GM19023 (cell line): ENCODE results near the gene CORO2B.
"Not testable (repeated sequence)": the region's sequence is repeated elsewhere in the genome, so short reads cannot be mapped to it uniquely, and the experiment has no call there.

ENCODE experiments used
- ATAC-seq: cut with Tn5 transposase; IDR thresholded peaks from one replicate; pipeline ENCODE4 v1.9.1; 2021; ENCODE audit warnings: mild to moderate bottlenecking, moderate library complexity; ENCODE audit not compliant: unreplicated experiment

The CORO2B gene

DNA sequence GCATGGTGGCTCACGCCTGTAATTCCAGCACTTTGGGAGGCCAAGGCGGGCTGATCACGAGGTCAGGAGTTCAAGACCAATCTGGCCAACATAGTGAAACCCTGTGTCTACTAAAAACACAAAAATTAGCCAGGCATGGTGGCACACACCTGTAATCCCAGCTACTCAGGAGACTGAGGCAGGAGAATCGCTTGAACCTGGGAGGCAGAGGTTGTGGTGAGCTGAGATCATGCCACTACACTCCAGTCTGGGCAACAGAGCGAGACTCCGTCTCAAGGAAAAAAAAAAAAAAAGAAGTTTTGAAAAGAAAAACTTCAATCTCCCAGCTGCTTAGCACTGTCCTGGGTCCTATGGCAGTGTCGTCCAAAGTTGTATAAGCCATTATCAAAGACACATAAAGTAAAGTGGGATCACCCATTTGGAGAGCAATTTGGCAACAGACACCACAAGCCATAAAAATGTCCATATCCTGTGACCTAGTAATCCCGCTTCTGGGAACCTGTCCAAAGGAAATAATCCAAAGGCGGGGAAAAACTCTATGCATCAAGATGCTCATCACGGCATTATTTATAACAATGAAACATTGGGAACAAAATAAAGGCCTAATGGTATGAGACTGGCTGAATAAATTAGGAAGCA is 26.2 kb downstream of the CORO2B start:
- ATAC-seq: not testable (repeated sequence)

DNA sequence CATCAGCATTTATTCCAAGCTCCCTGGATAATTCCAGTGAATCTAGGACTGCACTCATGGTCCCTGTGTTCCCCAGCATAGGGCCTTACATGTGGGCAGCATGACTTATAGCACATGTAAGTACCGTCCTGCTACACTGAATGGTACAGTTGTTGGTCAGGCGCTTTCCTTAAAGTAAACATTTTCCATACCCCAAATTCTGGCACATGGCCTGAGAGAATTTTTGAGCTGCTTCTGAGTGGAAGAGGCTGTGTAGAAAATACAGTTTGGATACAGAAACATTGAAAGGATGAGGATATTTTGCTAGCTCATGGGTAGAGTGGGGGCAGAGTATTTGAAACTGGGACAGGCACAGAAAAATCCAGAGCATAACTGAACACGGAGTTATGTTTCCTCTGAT is 27.6 kb downstream of the CORO2B start:
- no peak for ATAC-seq

GRCh38 chr15:68608206-68608843 is 29.5 kb downstream of the CORO2B start:
- no peak for ATAC-seq

DNA sequence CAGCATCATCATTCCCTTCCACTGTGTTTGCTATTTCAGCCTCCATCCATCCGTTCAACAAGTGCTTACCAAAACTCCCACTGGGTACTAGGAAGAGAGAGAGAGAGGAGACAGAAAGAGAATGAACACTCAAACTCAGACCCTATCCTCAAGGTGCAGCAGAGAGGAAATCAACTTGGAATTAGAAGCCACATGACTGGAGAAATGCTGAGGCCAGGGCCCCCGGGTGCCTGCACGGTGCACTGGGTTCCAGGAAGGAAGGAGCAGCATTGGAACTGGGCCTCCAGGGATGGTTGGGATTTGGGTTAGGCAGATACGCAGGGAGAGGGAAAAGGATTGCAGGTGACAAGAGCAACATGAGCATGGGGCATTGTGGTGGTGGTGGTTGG is 30.0 kb downstream of the CORO2B start:
- no peak for ATAC-seq

DNA sequence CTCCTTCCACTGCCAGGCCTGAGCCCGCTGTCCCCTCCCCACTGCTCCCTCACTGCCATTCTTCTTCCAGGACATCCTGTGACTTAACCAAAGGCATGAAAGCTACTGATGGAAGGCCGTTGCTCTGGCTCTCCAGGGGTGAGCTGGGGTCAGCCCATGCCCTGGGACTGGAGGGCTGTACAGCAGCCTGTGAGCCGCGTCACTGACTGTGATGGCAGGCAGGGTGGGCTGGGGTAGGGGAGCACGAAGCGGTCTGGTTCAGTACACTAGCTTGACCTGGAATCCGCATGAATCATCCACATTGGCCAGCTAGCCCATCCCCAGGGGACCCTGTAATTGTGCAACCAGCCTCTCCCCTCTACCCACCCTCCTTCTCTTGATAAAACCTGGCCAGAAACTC is 30.8 kb downstream of the CORO2B start:
- ATAC-seq: no peak

DNA sequence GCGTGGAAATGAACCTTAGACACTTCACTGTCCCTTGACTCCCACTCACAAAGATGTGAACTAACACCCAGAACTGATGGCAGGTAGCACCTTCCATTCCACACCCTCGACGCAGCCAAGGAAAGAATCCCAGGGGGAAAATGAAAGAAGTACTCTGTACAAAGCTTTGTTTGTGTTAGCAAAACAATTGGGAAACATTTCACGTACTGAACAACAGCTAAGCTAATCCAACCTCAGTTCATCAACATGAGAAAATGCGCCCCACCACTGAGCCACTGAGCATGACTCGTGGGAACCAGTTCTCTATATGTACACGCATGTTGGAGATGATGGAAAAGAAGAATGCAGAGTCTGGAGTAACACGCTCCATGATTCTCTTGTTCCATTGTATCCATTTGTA is 32.0 kb downstream of the CORO2B start:
- no peak for ATAC-seq

DNA sequence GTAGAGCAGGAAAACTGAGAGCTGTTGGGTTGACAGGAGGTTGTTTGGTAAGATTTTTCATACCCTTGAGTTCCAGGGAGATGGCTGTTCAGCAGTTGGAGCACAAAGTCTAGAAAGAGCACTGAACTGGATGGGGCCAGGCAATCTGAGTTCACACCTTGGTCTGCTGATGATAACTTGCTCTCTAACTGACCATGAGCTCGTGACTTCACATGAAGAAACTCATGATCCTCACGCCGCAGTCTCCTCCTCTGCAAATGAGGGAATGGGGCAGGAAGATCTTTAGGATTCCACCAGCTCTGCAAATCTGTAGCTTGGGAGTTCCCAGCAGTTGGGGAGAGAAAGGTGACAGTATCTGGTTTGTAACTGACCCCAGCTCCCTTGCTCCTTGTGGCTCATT is 33.7 kb downstream of the CORO2B start:
- ATAC-seq: no peak

- ATAC-seq: no peak
Measured at GRCh38 chr15:68612979-68613740, 34.4 kb downstream of the CORO2B start.

- no peak for ATAC-seq
Measured at GRCh38 chr15:68614286-68615035, 35.7 kb downstream of the CORO2B start.

GRCh38 chr15:68615301-68615700 is 36.5 kb downstream of the CORO2B start:
- ATAC-seq: no peak

- ATAC-seq: no peak
Measured at GRCh38 chr15:68615811-68616210, 37.0 kb downstream of the CORO2B start.

GRCh38 chr15:68616397-68616796 is 37.6 kb downstream of the CORO2B start:
- ATAC-seq: no peak

- ATAC-seq: no peak
Measured at GRCh38 chr15:68617001-68617400, 38.2 kb downstream of the CORO2B start.

DNA sequence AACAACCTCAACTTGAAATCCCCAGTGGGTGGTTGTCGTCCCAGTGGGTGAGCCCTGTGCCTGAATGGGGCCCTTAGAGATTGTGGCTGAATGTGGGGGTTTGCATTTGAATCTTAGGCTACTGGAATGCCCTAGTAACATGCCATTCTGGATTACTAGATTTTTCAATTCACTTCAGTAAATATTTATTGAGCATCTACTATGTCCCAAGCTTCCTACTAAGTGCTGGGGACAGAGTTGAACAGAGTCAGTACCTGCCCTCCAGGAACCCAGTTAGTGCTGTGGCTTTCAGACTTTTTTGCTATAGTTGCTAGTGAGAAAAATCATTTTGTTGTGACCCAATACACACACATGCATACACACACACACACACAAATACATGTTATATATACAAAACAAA is 39.0 kb downstream of the CORO2B start:
- no peak for ATAC-seq

DNA sequence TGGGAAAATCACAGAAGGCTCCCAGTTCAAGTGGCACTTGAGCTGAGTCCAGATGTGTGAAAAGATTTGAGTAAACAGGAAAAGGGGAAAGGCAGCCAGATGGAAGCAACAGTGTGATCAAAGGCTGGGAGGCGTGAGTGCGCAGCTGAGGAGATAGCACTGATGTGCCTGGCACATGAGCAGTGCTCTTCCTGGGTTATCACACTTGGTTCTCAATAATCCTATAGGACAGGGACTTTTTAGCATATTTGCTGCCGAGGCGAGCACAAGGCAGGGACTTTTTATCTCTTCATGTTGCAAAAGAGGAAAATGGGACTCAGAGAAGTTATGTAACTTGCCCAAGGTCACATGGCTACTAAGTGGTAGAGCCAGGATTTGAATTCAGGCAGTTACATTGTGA is 39.6 kb downstream of the CORO2B start:
- no peak for ATAC-seq

GRCh38 chr15:68618908-68619698 is 40.3 kb downstream of the CORO2B start:
- no peak for ATAC-seq

DNA sequence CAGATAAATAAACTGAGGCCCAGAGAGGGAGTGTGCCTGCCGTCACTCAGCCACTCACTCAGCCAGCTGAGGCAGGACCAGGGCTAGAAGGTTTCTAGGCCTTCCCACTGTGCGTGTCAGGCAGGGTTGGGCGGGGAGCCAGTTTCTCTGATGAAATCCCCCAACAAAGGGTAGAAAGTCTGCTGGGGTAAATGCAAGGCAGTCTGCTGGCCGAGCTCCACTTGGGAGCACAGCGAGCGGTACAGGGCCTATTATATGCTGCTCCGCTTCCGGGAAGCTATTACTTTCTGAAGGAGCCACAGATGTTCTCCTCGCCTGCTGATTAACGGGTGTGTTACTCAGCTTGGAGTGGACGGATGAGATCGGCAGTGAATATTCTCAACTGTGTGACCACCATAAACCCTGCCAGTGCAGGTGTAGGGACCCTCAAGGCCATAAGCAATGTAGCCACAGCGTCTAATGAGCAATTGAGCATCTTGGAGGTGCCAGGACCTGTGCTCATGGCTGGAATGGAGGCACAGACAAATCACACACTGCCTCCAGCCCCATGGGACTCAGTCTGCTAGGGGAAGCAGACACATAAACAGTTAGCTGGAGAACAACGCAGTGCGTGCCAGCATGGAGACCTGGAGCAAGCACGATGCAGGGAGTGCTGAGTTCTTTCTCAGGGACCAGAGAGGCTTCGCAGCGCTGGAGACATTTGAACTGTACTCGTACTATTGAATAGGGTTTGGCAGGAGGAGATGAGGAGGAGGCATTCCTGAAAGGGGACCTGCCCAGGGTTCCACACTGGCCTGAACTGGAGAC is 42.1 kb downstream of the CORO2B start:
- ATAC-seq: no peak

DNA sequence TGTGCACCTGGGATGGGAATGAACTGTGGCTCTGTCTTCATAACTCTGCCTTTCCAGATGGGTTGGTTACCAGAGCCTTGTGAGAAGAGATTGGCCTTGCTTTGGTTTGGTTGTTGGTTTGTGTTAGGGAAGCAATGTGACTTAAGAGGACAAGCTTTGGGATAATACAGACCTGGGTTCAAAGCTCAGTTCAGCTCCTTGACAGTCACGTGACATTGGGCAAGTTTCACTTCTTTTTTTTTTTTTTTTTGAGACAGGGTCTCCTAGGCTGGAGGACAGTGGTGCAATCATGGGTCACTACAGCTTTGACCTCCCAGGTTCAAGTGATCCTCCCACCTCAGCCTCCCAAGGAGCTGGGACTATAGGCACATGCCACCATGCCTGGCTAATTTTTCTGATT is 42.7 kb downstream of the CORO2B start:
- ATAC-seq: no peak

DNA sequence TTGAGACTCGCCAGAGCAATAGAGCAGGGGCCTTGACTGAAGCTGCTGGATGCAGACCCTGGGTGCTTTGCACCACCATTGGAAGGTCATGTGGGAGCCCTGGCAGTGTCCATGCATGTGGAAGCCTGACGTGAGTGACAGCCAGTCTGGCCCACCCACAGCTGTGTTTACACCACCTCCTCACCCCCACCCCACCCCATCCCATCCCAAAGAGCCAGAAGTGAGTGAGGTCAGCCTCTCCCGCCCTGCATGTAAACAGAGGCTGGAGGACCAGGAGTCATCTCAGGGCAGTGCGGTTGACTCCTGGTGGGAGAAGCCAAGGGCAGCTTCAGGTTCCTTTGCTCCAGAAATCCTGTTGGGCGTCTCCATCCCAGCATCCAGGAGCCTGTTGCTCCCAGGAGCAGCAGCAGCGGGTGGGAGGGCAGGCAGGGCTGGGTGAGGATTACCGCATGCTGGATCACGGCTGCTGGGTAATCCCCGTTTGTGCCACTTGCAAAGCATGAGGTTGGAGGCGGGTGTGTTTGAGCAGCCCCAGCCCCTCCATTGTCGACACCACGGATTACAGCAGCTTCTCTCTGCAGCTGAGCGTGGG is 44.6 kb downstream of the CORO2B start:
- ATAC-seq: no peak

DNA sequence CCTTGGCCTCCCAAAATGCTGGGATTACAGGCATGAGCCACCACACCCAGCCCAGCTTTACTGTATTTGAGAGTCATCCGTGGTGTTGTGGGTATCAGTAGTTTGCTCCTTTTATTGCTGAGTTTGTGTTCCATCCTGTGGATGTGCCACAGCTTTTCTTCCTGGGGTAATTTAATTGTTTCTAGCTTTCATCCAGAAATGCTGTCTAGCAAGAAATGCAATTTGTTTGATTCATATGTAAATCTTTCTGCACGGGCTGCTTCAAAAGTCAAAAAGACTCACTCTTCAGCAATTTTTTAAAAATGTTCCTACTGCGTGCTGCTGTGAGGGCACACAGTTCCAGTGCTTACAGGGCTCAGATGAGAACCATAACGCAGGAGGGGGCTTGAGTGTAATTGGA is 47.1 kb downstream of the CORO2B start:
- no peak for ATAC-seq
